Measurements from ENCODE around the gene BICC1.

BICC1 gene

GRCh38 chr10:58796824-58797223 is 284.2 kb downstream of the BICC1 start:
- Histone ChIP-seq H3K56ac (ENCODE audit: low read length) (no peak overlapping the region), H3K18ac (ENCODE audit: low read length) (no peak overlapping the region), H3K4me1 (ENCODE audit: control insufficient read depth, low read depth, low read length) (no peaks in the 10 kb centered on the region), H3K79me2 (ENCODE audit: control insufficient read depth, insufficient read depth, low read length) (no peaks in the 10 kb centered on the region), H3K9ac (ENCODE audit: low read length) (no peak overlapping the region), H3K4me2 (ENCODE audit: low read length) (no peak overlapping the region), H3K79me1 (ENCODE audit: low read length) (no peaks in the 10 kb centered on the region), H4K8ac (ENCODE audit: low read depth, low read length) (no peak overlapping the region), H3K4ac (ENCODE audit: low read depth, low read length) (no peak overlapping the region), H3K4me3 (ENCODE audit: low read length) (no peak overlapping the region), H3K36me3 (ENCODE audit: control insufficient read depth, insufficient read depth, low read length) (no peaks in the 10 kb centered on the region), H2BK15ac (replicated peaks; ENCODE audit: low read depth) (no peak overlapping the region), H3K27ac (ENCODE audit: low read depth, low read length) (no peak overlapping the region), H2AK5ac (ENCODE audit: low read length) (no peak overlapping the region), H2BK5ac (ENCODE audit: low read length) (no peak overlapping the region), H2BK120ac (ENCODE audit: low read depth, low read length) (no peak overlapping the region), H4K5ac (ENCODE audit: low read length) (no peak overlapping the region), H3K23ac (ENCODE audit: low read length) (no peak overlapping the region), H3K27me3 (ENCODE audit: insufficient read depth, low read length, poor library complexity) (no peaks in the 10 kb centered on the region)
- no peak for DNase-seq
- WGBS (ENCODE audit: extremely low coverage, insufficient coverage, low lambda C conversion rate) = no CpG with 5 or more reads among the region's 4 CpGs

- Histone ChIP-seq H3K27ac (ENCODE audit: low read depth, low read length) (no peak overlapping the region), H3K79me2 (ENCODE audit: control insufficient read depth, insufficient read depth, low read length) (no peaks in the 10 kb centered on the region), H3K9ac (ENCODE audit: low read length) (no peak overlapping the region), H3K79me1 (ENCODE audit: low read length) (no peaks in the 10 kb centered on the region), H3K36me3 (ENCODE audit: control insufficient read depth, insufficient read depth, low read length) (no peaks in the 10 kb centered on the region), H3K4ac (ENCODE audit: low read depth, low read length) (no peak overlapping the region), H3K18ac (ENCODE audit: low read length) (no peak overlapping the region), H3K4me1 (ENCODE audit: control insufficient read depth, low read depth, low read length) (no peaks in the 10 kb centered on the region), H3K56ac (ENCODE audit: low read length) (no peak overlapping the region), H3K4me3 (ENCODE audit: low read length) (no peak overlapping the region), H4K5ac (ENCODE audit: low read length) (no peak overlapping the region), H2BK120ac (ENCODE audit: low read depth, low read length) (no peak overlapping the region), H3K23ac (ENCODE audit: low read length) (no peak overlapping the region), H4K8ac (ENCODE audit: low read depth, low read length) (no peak overlapping the region), H3K4me2 (ENCODE audit: low read length) (no peak overlapping the region), H2AK5ac (ENCODE audit: low read length) (no peak overlapping the region), H3K27me3 (ENCODE audit: insufficient read depth, low read length, poor library complexity) (no peaks in the 10 kb centered on the region), H2BK5ac (ENCODE audit: low read length) (no peak overlapping the region), H2BK15ac (replicated peaks; ENCODE audit: low read depth) (no peak overlapping the region)
- peak; percentile 19 for DNase-seq
Measured at GRCh38 chr10:58797356-58797755, 284.7 kb downstream of the BICC1 start.

- no peak overlapping the region for H2BK15ac ChIP-seq (replicated peaks; ENCODE audit: low read depth)
- H3K27ac ChIP-seq (ENCODE audit: low read depth, low read length) = no peak overlapping the region
- H3K4ac ChIP-seq (ENCODE audit: low read depth, low read length) = no peak overlapping the region
- H3K9ac ChIP-seq (ENCODE audit: low read length) = no peak overlapping the region
- no peak overlapping the region for H2BK120ac ChIP-seq (ENCODE audit: low read depth, low read length)
- no CpG with 5 or more reads among the region's 1 CpG for WGBS (ENCODE audit: extremely low coverage, insufficient coverage, low lambda C conversion rate)
- H3K27me3 ChIP-seq (ENCODE audit: insufficient read depth, low read length, poor library complexity) = no peaks in the 10 kb centered on the region
- DNase-seq = no peak
- H2BK5ac ChIP-seq (ENCODE audit: low read length) = no peak overlapping the region
- no peak overlapping the region for H3K23ac ChIP-seq (ENCODE audit: low read length)
- no peaks in the 10 kb centered on the region for H3K36me3 ChIP-seq (ENCODE audit: control insufficient read depth, insufficient read depth, low read length)
- H3K4me2 ChIP-seq (ENCODE audit: low read length) = no peak overlapping the region
- no peak overlapping the region for H4K8ac ChIP-seq (ENCODE audit: low read depth, low read length)
- H3K79me1 ChIP-seq (ENCODE audit: low read length) = no peaks in the 10 kb centered on the region
- H3K56ac ChIP-seq (ENCODE audit: low read length) = no peak overlapping the region
- no peaks in the 10 kb centered on the region for H3K79me2 ChIP-seq (ENCODE audit: control insufficient read depth, insufficient read depth, low read length)
- no peak overlapping the region for H2AK5ac ChIP-seq (ENCODE audit: low read length)
- no peaks in the 10 kb centered on the region for H3K4me1 ChIP-seq (ENCODE audit: control insufficient read depth, low read depth, low read length)
- no peak overlapping the region for H3K18ac ChIP-seq (ENCODE audit: low read length)
- no peak overlapping the region for H4K5ac ChIP-seq (ENCODE audit: low read length)
- no peak overlapping the region for H3K4me3 ChIP-seq (ENCODE audit: low read length)
Measured at GRCh38 chr10:58802047-58802446, 289.4 kb downstream of the BICC1 start.

GRCh38 chr10:58806323-58806722 is 293.7 kb downstream of the BICC1 start:
- Histone ChIP-seq H3K36me3 (ENCODE audit: control insufficient read depth, insufficient read depth, low read length) (no peaks in the 10 kb centered on the region), H3K4me1 (ENCODE audit: control insufficient read depth, low read depth, low read length) (no peaks in the 10 kb centered on the region), H3K56ac (ENCODE audit: low read length) (no peak overlapping the region), H2BK120ac (ENCODE audit: low read depth, low read length) (no peak overlapping the region), H4K8ac (ENCODE audit: low read depth, low read length) (no peak overlapping the region), H3K18ac (ENCODE audit: low read length) (no peak overlapping the region), H3K9ac (ENCODE audit: low read length) (no peak overlapping the region), H3K4me3 (ENCODE audit: low read length) (no peak overlapping the region), H2AK5ac (ENCODE audit: low read length) (no peak overlapping the region), H2BK5ac (ENCODE audit: low read length) (no peak overlapping the region), H3K27ac (ENCODE audit: low read depth, low read length) (no peak overlapping the region), H4K5ac (ENCODE audit: low read length) (no peak overlapping the region), H3K4ac (ENCODE audit: low read depth, low read length) (no peak overlapping the region), H3K79me1 (ENCODE audit: low read length) (no peaks in the 10 kb centered on the region), H2BK15ac (replicated peaks; ENCODE audit: low read depth) (no peak overlapping the region), H3K23ac (ENCODE audit: low read length) (no peak overlapping the region), H3K27me3 (ENCODE audit: insufficient read depth, low read length, poor library complexity) (no peaks in the 10 kb centered on the region), H3K4me2 (ENCODE audit: low read length) (no peak overlapping the region), H3K79me2 (ENCODE audit: control insufficient read depth, insufficient read depth, low read length) (no peaks in the 10 kb centered on the region)
- no peak for DNase-seq
- no CpG with 5 or more reads among the region's 1 CpG for WGBS (ENCODE audit: extremely low coverage, insufficient coverage, low lambda C conversion rate)

GRCh38 chr10:58806970-58807628 is 294.4 kb downstream of the BICC1 start:
- Histone ChIP-seq H3K23ac (ENCODE audit: low read length) (no peak overlapping the region), H3K4ac (ENCODE audit: low read depth, low read length) (no peak overlapping the region), H3K27ac (ENCODE audit: low read depth, low read length) (no peak overlapping the region), H3K4me3 (ENCODE audit: low read length) (no peak overlapping the region), H2AK5ac (ENCODE audit: low read length) (no peak overlapping the region), H3K36me3 (ENCODE audit: control insufficient read depth, insufficient read depth, low read length) (no peaks in the 10 kb centered on the region), H2BK120ac (ENCODE audit: low read depth, low read length) (no peak overlapping the region), H4K5ac (ENCODE audit: low read length) (no peak overlapping the region), H3K79me2 (ENCODE audit: control insufficient read depth, insufficient read depth, low read length) (no peaks in the 10 kb centered on the region), H3K9ac (ENCODE audit: low read length) (no peak overlapping the region), H4K8ac (ENCODE audit: low read depth, low read length) (no peak overlapping the region), H3K4me2 (ENCODE audit: low read length) (no peak overlapping the region), H3K18ac (ENCODE audit: low read length) (no peak overlapping the region), H3K4me1 (ENCODE audit: control insufficient read depth, low read depth, low read length) (no peaks in the 10 kb centered on the region), H3K79me1 (ENCODE audit: low read length) (no peaks in the 10 kb centered on the region), H3K56ac (ENCODE audit: low read length) (no peak overlapping the region), H3K27me3 (ENCODE audit: insufficient read depth, low read length, poor library complexity) (no peaks in the 10 kb centered on the region), H2BK15ac (replicated peaks; ENCODE audit: low read depth) (no peak overlapping the region), H2BK5ac (ENCODE audit: low read length) (no peak overlapping the region)
- no peak for DNase-seq
- WGBS (ENCODE audit: extremely low coverage, insufficient coverage, low lambda C conversion rate) = 100% methylated on average over 1 of the region's 4 CpGs

GRCh38 chr10:58807629-58808022 is 295.0 kb downstream of the BICC1 start:
- H4K8ac ChIP-seq (ENCODE audit: low read depth, low read length) = no peak overlapping the region
- no peak overlapping the region for H3K4ac ChIP-seq (ENCODE audit: low read depth, low read length)
- no peak overlapping the region for H3K23ac ChIP-seq (ENCODE audit: low read length)
- no peaks in the 10 kb centered on the region for H3K79me1 ChIP-seq (ENCODE audit: low read length)
- H3K18ac ChIP-seq (ENCODE audit: low read length) = no peak overlapping the region
- no peaks in the 10 kb centered on the region for H3K36me3 ChIP-seq (ENCODE audit: control insufficient read depth, insufficient read depth, low read length)
- H4K5ac ChIP-seq (ENCODE audit: low read length) = no peak overlapping the region
- no peaks in the 10 kb centered on the region for H3K79me2 ChIP-seq (ENCODE audit: control insufficient read depth, insufficient read depth, low read length)
- no peak overlapping the region for H2BK5ac ChIP-seq (ENCODE audit: low read length)
- no peak for DNase-seq
- no peaks in the 10 kb centered on the region for H3K27me3 ChIP-seq (ENCODE audit: insufficient read depth, low read length, poor library complexity)
- no peak overlapping the region for H3K56ac ChIP-seq (ENCODE audit: low read length)
- no peak overlapping the region for H3K27ac ChIP-seq (ENCODE audit: low read depth, low read length)
- H2AK5ac ChIP-seq (ENCODE audit: low read length) = no peak overlapping the region
- no peak overlapping the region for H2BK15ac ChIP-seq (replicated peaks; ENCODE audit: low read depth)
- WGBS (ENCODE audit: extremely low coverage, insufficient coverage, low lambda C conversion rate) = no CpG with 5 or more reads among the region's 4 CpGs
- H3K9ac ChIP-seq (ENCODE audit: low read length) = no peak overlapping the region
- H3K4me2 ChIP-seq (ENCODE audit: low read length) = no peak overlapping the region
- H3K4me3 ChIP-seq (ENCODE audit: low read length) = no peak overlapping the region
- H3K4me1 ChIP-seq (ENCODE audit: control insufficient read depth, low read depth, low read length) = no peaks in the 10 kb centered on the region
- H2BK120ac ChIP-seq (ENCODE audit: low read depth, low read length) = no peak overlapping the region

All from mesendoderm (in vitro differentiated cells).